IPS DF 4.7 (cell line): ENCODE results near the gene PTK6.

Experiments
- DNase-seq: peaks from one replicate; pipeline ENCODE4 v3.0.0-alpha.2; 2013; ENCODE audit warnings: low spot score; ENCODE audit errors: extremely low read depth

Gene PTK6

DNA sequence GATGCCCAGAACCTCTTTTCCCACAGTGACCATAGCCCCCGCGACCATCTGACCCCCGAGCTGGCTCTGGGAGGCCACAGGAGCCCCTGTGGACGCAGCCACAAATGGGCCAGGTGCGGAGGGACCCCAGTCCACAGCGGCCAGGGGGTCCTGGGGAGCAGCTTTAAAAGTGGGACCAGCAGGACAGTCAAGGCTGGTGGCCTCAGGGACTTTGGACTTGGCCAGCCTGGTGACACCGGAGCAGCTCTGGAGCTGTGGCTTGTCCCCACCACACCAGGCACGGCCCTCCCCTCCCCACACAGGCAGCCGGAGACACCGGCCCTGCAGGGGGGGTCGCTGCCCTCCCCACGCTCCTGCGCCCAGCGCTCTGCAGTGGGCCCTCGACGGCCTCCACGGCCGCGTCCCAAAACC, 20.3 kb upstream of the PTK6 start:
- DNase-seq: no peak

DNA sequence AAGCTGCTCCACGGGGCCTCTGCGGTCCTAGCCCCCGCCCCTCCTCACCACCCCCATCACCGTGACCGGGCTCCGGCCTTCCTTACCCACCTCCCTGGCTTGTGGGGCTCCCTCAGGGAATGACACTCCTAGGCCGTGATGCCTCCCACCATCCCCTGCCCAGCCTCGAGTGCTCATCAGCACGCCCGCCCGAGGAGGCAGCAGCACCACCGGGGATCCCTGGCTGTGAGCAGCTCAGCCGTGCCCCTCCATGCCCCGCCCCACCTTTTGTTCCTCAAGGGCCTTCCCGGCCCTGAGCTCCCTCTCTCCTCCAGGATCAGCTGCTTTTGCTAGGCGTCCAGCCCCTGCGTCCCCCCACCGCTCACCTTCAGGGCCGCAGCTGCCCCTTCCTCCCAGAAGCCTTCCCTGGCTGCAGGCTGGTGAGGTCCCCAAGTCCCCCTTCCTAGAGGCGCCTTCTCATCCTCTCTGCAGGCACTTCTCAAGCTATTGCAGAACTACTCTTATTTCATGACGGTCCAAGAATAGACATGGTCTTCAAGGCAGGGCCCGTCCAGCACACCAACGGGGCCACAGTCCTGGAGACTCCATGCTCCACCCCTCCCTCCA, 19.8 kb upstream of the PTK6 start:
- no peak for DNase-seq

GRCh38 chr20:63555661-63556381, 18.6 kb upstream of the PTK6 start:
- no peak for DNase-seq

DNA sequence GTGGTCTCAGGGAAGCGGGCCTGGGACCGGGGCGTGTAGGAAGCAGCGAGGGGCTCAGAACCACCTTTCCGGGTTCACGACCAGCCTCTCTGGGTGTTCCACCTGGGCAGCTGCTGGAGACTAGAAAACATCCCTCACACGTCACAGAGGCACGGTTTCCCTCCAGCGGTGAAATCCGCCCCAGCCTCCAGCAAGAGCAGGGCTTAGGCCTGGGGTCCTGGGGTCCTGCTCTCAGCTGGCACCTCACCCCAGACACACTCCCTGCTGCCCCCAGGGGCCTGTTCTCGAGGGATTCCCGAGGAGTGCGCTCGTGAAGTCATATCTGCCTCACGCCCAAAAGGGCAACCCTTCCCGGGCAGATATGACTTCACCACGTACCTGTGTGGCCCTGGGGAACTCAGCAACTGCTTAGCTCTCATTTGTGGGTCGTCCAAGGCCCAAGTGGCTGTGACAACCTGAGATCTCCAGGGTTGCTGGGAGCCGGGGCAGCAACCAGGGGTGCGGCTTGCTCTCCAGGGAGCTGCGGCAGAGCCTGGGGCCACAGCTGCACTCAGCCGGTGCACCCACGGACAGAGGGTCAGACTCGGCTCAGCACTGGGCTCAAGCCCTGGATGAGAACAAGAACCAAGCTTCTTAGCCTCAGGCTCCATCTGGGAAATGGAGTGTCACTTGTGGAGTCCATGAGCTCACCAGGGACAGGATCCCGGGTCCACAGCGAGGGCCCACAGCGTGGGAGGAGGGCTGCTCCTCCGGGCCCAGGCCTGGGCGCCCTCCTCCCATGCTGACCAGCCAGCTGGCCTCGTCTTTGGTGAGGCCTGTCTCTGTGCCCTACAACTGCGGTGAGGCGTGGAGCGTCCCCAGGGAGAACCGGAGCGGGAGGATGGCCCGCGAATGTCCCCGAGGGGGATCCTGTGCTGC, 17.4 kb upstream of the PTK6 start:
- DNase-seq: no peak

GRCh38 chr20:63553933-63554290, 16.7 kb upstream of the PTK6 start, which contains the start of gene FNDC11:
Gene FNDC11 (plus strand): TSS chr20:63554159. CDS start chr20:63555664, 1,505 bp downstream.
- DNase-seq: no peak

DNA sequence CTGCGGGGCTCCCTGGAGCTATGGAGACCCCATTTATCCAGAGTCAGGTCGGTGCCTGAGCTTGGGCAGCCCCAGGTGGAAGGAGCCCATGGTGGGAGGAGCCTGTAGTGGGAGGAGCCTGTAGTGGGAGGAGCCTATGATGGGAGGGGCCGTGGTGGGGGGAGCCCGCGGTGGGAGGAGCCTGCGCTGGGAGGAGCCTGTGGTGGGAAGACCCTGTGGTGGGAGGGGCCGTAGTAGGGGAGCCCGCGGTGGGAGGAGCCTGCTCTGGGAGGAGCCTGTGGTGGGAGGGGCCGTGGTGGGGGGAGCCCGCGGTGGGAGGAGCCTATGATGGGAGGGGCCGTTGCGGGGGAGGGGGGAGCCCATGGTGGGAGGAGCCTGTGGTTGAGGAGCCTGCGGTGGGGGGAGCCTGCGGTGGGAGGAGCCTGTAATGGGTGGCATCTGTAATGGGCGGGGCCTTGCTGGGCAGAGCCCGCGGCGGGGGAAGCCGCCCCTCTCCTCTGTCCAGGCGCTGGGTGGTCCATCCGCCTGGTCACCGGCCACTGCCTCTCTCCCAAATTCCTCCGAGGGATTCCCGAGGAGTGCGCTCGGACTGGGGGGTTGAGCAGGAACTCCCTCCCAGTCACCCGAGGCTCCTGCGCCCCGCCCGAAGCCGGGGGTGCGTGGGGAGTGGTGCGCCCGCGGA, 16.2 kb upstream of the PTK6 start:
- no peak for DNase-seq

GRCh38 chr20:63552481-63553249, 15.5 kb upstream of the PTK6 start:
- no peak for DNase-seq

DNA sequence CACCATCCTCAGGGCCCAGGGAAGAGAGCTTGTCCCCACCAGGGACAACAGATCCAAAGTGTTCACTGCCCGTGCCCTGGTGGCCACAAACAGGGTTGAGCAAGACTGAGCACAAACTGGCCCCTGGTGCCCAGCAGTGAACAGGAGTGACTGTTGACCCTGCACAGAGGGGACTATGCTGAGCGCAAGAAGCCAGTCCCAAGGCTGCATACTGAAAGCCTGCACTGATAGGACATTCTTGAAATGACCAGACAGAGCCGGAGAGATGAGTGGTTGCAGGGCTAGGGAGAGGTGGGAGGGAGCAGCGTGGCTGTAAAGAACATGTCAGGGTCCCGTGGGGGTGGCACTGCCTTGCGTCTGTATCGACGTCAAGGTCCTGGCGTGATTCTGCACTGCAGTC, 13.9 kb upstream of the PTK6 start:
- no peak for DNase-seq

- DNase-seq: no peak
Observed at GRCh38 chr20:63549679-63550282, 12.6 kb upstream of the PTK6 start.

- DNase-seq: no peak
Observed at GRCh38 chr20:63549019-63549418, 11.8 kb upstream of the PTK6 start.

GRCh38 chr20:63548542-63548941, 11.4 kb upstream of the PTK6 start:
- no peak for DNase-seq

GRCh38 chr20:63547725-63548480, 10.7 kb upstream of the PTK6 start, which contains the start of gene SRMS:
Gene SRMS (minus strand): TSS chr20:63547749. CDS start chr20:63547463, 286 bp downstream.
- DNase-seq: no peak

- no peak for DNase-seq
Observed at GRCh38 chr20:63546956-63547724, 10.0 kb upstream of the PTK6 start.

DNA sequence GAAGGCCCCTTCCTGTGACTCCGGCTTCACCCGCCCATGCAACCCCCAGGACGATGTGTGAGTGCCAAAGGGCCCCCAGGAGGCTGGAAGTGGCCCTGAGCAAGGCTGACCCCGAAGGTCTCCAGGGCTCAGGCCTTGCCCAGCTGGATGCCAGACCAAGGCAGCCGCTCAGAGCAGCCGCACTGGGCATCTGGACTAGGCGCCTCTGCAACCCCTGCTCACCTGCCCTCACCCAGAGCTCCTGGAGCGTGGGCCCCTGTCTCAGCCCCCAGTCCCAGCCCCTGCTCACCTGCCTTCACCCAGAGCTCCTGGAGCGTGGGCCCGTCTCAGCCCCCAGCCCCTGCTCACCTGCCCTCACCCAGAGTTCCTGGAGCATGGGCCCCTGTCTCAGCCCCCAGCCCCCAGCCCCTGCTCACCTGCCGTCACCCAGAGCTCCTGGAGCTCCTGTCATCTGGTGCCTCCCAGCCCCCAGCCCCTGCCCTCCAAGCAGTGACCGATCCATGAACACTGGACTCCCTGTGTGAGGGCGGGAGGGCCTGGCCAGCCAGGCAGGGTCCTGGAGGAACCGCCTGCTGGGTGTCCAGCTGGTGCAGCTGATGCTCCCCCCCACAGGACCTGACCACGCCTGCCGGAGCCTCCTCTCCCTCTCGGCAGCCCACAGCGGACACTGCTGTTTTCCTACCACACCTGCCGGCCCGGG, 9.2 kb upstream of the PTK6 start:
- no peak for DNase-seq

- DNase-seq: no peak
Observed at GRCh38 chr20:63545814-63546213, 8.6 kb upstream of the PTK6 start.

GRCh38 chr20:63544958-63545516, 7.9 kb upstream of the PTK6 start:
- DNase-seq: no peak

DNA sequence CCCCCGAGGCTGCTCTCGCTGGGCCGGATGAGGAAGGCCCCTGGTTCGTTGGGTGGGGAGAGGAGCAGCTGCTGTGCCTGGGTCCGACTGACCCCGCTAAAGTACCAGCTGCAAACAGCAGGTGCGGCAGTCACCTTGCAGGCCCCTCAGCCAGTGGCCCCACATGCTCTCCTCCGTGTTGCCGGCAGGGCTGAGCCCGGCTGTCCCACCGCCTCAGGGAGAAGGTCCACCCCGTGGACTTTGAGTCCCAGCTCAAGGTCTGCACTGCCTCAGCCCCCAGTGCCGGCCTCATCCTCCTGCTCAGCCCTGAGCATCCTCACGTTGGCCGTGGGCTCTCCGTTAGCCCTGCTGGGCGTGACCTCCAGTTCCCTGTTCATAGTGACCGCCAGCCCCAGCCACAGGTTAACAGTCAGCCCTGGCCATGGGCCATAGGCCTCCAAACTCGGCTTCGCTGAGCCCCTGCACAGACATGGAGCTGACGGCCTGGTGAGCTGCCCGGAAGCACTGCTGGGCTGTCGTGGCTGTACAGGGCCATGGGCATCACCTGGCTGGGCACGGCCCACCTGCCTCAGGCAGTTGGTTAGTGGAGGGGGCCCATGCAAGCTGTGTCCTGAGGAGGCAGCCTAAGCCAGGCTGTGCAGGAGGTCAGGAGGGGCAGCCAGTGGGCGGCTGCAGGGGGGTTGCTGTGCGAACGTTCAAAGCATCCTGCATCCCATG, 7.2 kb upstream of the PTK6 start:
- DNase-seq: no peak
